HepG2 (cell line): ENCODE measurements around the gene CLTA.

Experiments
- BCLAF1 ChIP-seq: fragments of 450-650 bp; IDR thresholded peaks from 2 replicates; pipeline ENCODE4 v1.6.1; 2017; ENCODE audit warnings: mild to moderate bottlenecking
- CTCF ChIP-seq: sonication (generic); formaldehyde crosslinking; IDR thresholded peaks from 2 replicates; pipeline ENCODE4 v1.5.0; 2020; ENCODE audit warnings: mild to moderate bottlenecking, missing genetic modification reagents, moderate library complexity
- FOXA1 ChIP-seq, 2 experiments: fragments of 450-650 bp in 1 of 2; sonication (generic) in 1 of 2; formaldehyde crosslinking in 1 of 2; IDR thresholded peaks; 2 replicates each; pipeline versions ENCODE4 v1.4.0 to v1.6.1; 2016 to 2020; ENCODE audit warnings: missing genetic modification reagents in 1 of 2
- FOXJ3 ChIP-seq: sonication (generic); formaldehyde crosslinking; IDR thresholded peaks from 2 replicates; pipeline ENCODE4 v1.4.0; 2020; ENCODE audit warnings: missing genetic modification reagents, mild to moderate bottlenecking, borderline replicate concordance
- GMEB1 ChIP-seq: sonication (generic); formaldehyde crosslinking; IDR thresholded peaks from 2 replicates; pipeline ENCODE4 v1.5.1; 2020; ENCODE audit warnings: missing genetic modification reagents, mild to moderate bottlenecking, borderline replicate concordance
- JUND ChIP-seq: sonication (generic); formaldehyde crosslinking; IDR thresholded peaks from 2 replicates; pipeline ENCODE4 v1.8.0; 2022; ENCODE audit warnings: mild to moderate bottlenecking, missing genetic modification reagents
- POLR2AphosphoS5 ChIP-seq: IDR thresholded peaks from 2 replicates; pipeline ENCODE4 v1.6.1; 2012; ENCODE audit warnings: low read depth, low read length
- REST ChIP-seq, 2 experiments: IDR thresholded peaks; 2 replicates each; pipeline ENCODE4 v1.6.1; 2011 to 2012; ENCODE audit warnings: low read length in 2 of 2, borderline replicate concordance in 1 of 2, low read depth in 1 of 2, mild to moderate bottlenecking in 1 of 2, moderate library complexity in 1 of 2
- TAF1 ChIP-seq: sonication (generic); formaldehyde crosslinking; IDR thresholded peaks from 2 replicates; pipeline ENCODE4 v1.4.0; 2020; ENCODE audit warnings: missing genetic modification reagents
- TAF15 ChIP-seq: fragments of 200-400 bp; formaldehyde crosslinking; IDR thresholded peaks from one replicate; pipeline ENCODE4 v1.6.1; 2018; ENCODE audit warnings: mild to moderate bottlenecking, low read depth, low read length; ENCODE audit not compliant: poor library complexity, severe bottlenecking
- ZNF138 ChIP-seq: sonication (generic); formaldehyde crosslinking; IDR thresholded peaks from 2 replicates; pipeline ENCODE4 v1.5.0; 2020; ENCODE audit warnings: mild to moderate bottlenecking, low read depth, missing genetic modification reagents
- ZNF263 ChIP-seq: sonication (generic); formaldehyde crosslinking; IDR thresholded peaks from 2 replicates; pipeline ENCODE4 v1.4.0; 2020; ENCODE audit warnings: missing genetic modification reagents
- TF ChIP-seq, protein P1 (sequence below): sonication (generic); formaldehyde crosslinking; IDR thresholded peaks from 2 replicates; pipeline ENCODE4 v1.4.0; 2020; ENCODE audit warnings: missing genetic modification reagents

DNA sequence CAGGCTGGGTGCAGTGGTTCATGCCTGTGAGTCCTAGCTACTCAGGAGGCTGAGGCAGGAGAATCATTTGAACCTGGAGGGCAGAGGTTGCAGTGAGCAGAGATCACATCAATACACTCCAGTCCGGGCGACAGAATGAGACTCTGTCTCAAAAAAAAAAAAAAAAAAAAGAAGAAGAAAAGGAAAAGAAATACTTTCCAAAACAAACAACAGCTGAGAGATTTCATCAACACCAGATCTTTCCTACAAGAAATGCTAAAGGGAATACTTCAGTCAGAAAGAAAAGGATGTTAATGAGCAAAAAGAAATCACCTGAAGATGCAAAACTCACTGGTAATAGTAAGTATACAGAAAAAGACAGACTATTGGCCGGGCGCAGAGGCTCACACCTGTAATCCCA is 13.2 kb upstream of the CLTA start:
- TF ChIP-seq ZNF263 (CRISPR knock-in tag) = no peak
- TF ChIP-seq FOXJ3 (CRISPR knock-in tag) = no peak
- TF ChIP-seq REST (IDR thresholded peaks at IDR 0.05; ENCODE audit: borderline replicate concordance in 1 of 2, low read depth in 1 of 2, low read length in 2 of 2) = no peak
- TF ChIP-seq, protein P1, sequence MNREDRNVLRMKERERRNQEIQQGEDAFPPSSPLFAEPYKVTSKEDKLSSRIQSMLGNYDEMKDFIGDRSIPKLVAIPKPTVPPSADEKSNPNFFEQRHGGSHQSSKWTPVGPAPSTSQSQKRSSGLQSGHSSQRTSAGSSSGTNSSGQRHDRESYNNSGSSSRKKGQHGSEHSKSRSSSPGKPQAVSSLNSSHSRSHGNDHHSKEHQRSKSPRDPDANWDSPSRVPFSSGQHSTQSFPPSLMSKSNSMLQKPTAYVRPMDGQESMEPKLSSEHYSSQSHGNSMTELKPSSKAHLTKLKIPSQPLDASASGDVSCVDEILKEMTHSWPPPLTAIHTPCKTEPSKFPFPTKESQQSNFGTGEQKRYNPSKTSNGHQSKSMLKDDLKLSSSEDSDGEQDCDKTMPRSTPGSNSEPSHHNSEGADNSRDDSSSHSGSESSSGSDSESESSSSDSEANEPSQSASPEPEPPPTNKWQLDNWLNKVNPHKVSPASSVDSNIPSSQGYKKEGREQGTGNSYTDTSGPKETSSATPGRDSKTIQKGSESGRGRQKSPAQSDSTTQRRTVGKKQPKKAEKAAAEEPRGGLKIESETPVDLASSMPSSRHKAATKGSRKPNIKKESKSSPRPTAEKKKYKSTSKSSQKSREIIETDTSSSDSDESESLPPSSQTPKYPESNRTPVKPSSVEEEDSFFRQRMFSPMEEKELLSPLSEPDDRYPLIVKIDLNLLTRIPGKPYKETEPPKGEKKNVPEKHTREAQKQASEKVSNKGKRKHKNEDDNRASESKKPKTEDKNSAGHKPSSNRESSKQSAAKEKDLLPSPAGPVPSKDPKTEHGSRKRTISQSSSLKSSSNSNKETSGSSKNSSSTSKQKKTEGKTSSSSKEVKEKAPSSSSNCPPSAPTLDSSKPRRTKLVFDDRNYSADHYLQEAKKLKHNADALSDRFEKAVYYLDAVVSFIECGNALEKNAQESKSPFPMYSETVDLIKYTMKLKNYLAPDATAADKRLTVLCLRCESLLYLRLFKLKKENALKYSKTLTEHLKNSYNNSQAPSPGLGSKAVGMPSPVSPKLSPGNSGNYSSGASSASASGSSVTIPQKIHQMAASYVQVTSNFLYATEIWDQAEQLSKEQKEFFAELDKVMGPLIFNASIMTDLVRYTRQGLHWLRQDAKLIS = no peak
- TF ChIP-seq CTCF (CRISPR knock-in tag) = no peak
- TF ChIP-seq TAF1 = no peak
- no peak for TF ChIP-seq ZNF138
- no peak for TF ChIP-seq POLR2AphosphoS5
- TF ChIP-seq GMEB1 (CRISPR knock-in tag) = no peak
- no peak for TF ChIP-seq JUND (CRISPR knock-in tag)
- no peak for TF ChIP-seq FOXA1 (IDR thresholded peaks at IDR 0.05)
- no peak for TF ChIP-seq FOXA1 (CRISPR knock-in tag; IDR thresholded peaks at IDR 0.05)
- no peak for TF ChIP-seq TAF15
- no peak for TF ChIP-seq BCLAF1
